Activated naive CD4-positive, alpha-beta T cell (primary cell): ENCODE measurements around the gene GFRAL.
"Not testable (repeated sequence)": the region's sequence is repeated elsewhere in the genome, so short reads cannot be mapped to it uniquely, and the experiment has no call there.

Experiments
- DNase-seq, 4 experiments: peaks; one replicate each; lab custom pipeline; 2025; lab: John Stamatoyannopoulos, UW

Gene GFRAL

GRCh38 chr6:55327169-55327568 lies at the start of gene GFRAL:
TSS of gene GFRAL (plus strand) at chr6:55327469. CDS start at chr6:55327555, 86 bp downstream.
- DNase-seq, result no peak

- no peak for DNase-seq
These were observed 49.6 kb upstream of the GFRAL start for GRCh38 chr6:55277646-55278045.

GRCh38 chr6:55281215-55281614 lies 46.1 kb upstream of the GFRAL start:
- DNase-seq, result no peak

GRCh38 chr6:55282115-55282514 lies 45.2 kb upstream of the GFRAL start:
- no peak for DNase-seq

- no peak for DNase-seq
These were observed 40.4 kb upstream of the GFRAL start for GRCh38 chr6:55286824-55287223.

GRCh38 chr6:55290736-55291135 lies 36.5 kb upstream of the GFRAL start:
- DNase-seq, result no peak

- DNase-seq, result no peak
These were observed 34.2 kb upstream of the GFRAL start for GRCh38 chr6:55293116-55293515.

GRCh38 chr6:55297214-55297613 lies 30.1 kb upstream of the GFRAL start:
- not testable (repeated sequence) for DNase-seq

GRCh38 chr6:55299286-55299985 lies 27.8 kb upstream of the GFRAL start:
- no peak for DNase-seq

- no peak for DNase-seq
These were observed 22.5 kb upstream of the GFRAL start for GRCh38 chr6:55304747-55305146.

GRCh38 chr6:55319961-55320695 lies 7.1 kb upstream of the GFRAL start:
- DNase-seq, result no peak

- DNase-seq, result no peak
These were observed 6.6 kb upstream of the GFRAL start for GRCh38 chr6:55320696-55321086.

GRCh38 chr6:55377150-55377549 lies 49.9 kb downstream of the GFRAL start:
- DNase-seq, result no peak

GRCh38 chr6:55379471-55379870 lies 52.2 kb downstream of the GFRAL start:
- DNase-seq, result no peak

- no peak for DNase-seq
These were observed 52.6 kb downstream of the GFRAL start for GRCh38 chr6:55379895-55380294.

- DNase-seq, result no peak
These were observed 60.9 kb downstream of the GFRAL start for GRCh38 chr6:55388211-55388610.

- no peak for DNase-seq
These were observed 68.6 kb downstream of the GFRAL start for GRCh38 chr6:55395871-55396270.

- no peak for DNase-seq
These were observed 70.7 kb downstream of the GFRAL start for GRCh38 chr6:55397986-55398385.

- DNase-seq, result no peak
These were observed 72.1 kb downstream of the GFRAL start for GRCh38 chr6:55399351-55399750.

GRCh38 chr6:55405474-55406235 lies 78.4 kb downstream of the GFRAL start:
- no peak for DNase-seq

GRCh38 chr6:55410674-55411073 lies 83.4 kb downstream of the GFRAL start:
- no peak for DNase-seq

GRCh38 chr6:55423933-55424332 lies 96.7 kb downstream of the GFRAL start:
- DNase-seq, result no peak
